Activated T-cell treated with anti-CD3 and anti-CD28 coated beads for 1 hour (primary cell): ENCODE data around the gene TJP1.
"Not testable (repeated sequence)": the region's sequence is repeated elsewhere in the genome, so short reads cannot be mapped to it uniquely, and the experiment has no call there.

ENCODE experiments used
- DNase-seq: peaks from one replicate; pipeline ENCODE4 v3.0.0-alpha.2; 2020; ENCODE audit warnings: low read depth

The TJP1 gene

DNA sequence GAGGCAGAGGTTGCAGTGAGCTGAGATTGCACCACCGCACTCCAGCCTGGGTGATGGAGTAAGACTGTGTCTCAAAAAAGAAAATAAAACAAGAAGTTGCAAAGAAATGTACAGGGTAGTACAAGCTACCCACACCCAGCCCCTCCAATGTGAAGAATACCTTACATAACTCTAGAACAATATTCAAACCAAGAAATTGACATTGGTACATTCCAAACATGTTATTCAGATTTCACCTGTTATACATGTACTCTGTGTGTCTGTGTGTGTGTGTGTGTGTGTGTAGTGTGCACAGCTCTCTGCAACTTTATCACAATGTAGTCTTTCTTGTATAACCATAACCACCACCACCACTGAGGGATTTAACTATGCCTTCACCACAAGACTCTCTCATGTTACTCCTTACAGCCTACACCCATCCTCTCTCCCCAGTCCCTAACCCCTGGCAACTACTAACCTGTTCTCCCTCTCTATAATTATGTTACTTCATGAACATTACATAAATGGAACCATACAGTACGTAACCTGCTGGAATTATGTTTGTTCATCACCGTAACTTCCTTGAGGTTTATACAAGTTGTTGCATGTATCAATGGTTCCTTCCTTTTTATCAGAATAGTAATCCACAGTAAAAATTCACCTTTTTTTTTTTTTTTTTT is 16.2 kb upstream of the TJP1 start:
- no peak for DNase-seq

DNA sequence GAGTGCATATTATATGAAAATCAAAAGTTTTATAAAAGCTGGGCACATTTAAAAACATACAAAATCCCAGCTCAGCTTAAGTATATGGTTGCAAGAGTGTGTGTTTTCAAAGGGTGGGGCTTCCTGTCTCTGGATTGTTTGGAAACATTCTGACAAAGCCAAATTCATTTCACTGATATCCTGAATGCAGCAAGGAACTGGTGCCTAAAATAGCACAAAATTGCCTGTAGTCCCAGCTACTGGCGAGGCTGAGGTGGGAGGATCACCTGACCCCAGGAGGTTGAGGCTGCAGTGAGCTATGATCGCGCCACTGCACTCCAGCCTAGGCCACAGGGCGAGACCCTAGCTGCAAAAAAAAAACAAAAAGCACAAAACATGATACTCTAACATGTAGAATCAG is 13.0 kb upstream of the TJP1 start:
- DNase-seq, result no peak

DNA sequence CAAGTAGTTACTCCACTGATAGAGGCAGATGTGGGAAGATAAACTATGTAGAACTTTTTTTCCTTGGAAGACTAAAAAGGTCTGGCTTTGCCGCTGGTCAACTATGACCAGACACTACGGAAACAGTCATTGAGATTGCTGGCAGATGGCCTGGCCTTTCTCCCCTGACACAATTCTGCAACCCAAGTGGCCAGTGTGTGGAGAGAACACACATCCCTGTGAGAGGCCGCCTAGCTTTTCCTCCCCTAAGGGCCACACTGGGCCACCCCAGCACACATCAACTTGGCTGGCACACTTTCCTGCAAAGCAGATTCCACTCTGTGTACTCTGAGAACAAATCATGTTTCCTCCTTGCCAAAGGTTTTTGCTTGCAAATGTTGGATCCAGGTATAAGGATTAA is 10.4 kb upstream of the TJP1 start:
- DNase-seq, result no peak

GRCh38 chr15:29826908-29827820 is 4.9 kb upstream of the TJP1 start:
- DNase-seq, result no peak

DNA sequence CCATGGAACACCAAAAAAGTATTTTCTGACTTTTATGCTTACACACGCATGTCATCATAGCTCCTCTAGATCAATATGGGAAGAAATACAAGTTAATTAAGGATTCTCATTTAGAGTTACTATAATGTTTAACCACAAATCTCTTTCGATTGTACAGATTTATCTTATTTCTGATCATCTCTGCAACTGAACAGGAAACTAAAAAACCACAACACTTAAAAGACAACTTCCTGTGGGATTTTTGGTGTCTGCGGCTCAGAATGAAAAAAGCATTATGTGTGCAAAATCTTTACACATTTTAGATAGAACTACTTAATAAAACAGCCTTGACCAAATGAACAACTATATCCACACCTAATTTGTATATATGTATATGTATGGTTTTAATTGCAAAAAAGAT is 3.0 kb upstream of the TJP1 start:
- DNase-seq, result no peak

DNA sequence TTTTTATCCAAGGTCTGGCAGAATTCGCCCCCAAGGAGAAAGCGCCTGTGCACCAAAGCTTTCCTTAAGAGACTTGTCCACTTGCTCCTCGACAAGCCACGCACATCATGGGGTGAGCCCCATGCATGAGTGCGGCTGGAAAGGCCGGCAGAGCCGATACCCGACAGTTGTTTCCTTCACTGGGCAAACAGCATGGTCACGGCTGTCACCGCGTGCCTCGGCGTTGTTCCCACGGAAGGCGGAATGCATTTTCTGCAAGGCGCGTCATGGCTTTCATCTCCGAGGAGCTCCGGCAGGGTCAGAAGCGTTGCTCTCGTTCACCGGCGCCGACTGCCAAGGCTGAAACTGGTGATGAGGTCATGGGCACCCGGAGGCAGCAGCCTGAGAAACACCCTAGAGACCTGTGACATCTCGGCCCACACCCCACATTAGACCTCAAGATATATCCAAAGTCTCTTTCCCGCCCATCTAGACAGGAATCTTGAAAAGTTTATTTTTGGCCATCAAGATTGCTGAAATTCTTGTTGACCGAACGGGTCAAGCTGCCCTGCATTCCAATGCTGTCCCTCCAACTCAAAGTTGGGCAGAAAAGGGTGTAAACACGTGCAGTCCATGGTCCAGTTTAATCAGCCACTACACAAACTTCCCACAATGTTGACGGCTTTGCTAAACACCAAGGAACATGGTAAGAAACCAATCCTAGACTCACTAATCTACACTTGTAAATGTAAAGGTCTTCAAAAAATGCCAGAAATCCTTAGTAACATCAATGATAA is 604 bp upstream of the TJP1 start:
- DNase-seq, result no peak

DNA sequence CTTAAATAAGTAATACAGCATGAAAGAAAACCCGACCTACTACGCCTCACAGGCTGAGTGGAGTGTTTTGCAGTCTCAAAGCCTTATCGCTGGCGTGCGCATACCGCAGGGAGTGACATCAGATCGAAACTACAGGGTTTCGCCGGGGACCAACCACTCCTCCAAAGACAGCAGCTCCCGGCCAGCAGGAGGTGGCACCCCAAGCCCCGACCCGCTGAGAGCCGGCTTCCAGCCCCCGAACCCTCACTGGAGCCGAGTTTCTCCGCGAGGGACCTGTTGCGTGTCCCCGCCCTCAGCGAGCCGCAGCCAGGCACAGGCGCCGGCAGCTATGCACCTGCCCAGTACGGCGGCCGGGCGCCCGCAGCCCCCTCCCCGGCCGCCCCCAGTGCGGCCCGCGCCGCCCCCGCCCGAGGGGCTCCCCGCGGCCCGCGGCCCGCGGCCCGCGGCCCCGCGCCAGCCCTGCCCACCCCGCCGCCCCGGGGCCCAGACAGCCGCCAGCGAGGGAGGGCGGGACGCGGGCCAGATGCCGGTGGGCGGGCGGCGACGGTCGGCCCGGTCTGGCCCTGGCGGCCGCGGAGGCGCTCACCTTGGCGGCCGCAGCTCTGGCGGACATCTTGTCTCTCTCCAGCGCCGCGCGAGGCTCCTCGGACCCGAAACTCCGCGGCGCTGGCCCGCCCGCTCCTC is 710 bp downstream of the TJP1 start:
- DNase-seq, result no peak

GRCh38 chr15:29820394-29821154 is 1.7 kb downstream of the TJP1 start:
- no peak for DNase-seq

GRCh38 chr15:29819979-29820378 is 2.3 kb downstream of the TJP1 start:
- no peak for DNase-seq

- no peak for DNase-seq
These were observed 4.1 kb downstream of the TJP1 start for GRCh38 chr15:29818141-29818540.

DNA sequence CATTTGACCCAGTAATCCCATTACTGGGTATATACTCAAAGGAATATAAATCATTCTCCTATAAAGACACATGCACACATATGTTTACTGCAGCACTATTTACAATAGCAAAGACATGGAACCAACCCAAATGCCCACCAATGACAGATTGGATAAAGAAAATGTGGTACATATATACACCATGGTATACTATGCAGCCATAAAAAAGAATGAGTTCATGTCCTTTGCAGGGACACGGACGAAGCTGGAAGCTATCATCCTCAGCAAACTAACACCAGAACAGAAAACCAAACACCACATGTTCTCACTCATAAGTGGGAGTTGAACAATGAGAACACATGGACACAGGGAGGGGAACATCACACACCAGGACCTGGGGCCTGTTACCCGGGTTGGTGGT is 4.8 kb downstream of the TJP1 start:
- DNase-seq, result not testable (repeated sequence)

- DNase-seq, result no peak
These were observed 7.1 kb downstream of the TJP1 start for GRCh38 chr15:29815000-29815710.

GRCh38 chr15:29813009-29813408 is 9.3 kb downstream of the TJP1 start:
- DNase-seq, result no peak

DNA sequence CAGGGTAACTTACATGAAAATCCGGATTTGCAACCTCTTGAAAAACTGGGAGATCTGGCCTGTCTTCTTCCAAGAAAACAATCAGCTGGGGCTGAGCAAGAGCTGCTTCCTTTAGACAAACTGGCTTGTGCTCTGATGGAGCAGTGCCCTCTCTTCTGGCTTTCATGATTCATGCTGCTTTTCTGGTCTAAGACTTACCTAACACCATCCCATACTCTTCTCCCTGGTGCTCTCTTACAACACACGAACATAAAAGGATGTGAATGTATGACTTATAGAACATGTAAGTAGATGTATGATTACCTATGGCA is 9.9 kb downstream of the TJP1 start:
- DNase-seq, result no peak

GRCh38 chr15:29811691-29812383 is 10.4 kb downstream of the TJP1 start:
- DNase-seq, result no peak

DNA sequence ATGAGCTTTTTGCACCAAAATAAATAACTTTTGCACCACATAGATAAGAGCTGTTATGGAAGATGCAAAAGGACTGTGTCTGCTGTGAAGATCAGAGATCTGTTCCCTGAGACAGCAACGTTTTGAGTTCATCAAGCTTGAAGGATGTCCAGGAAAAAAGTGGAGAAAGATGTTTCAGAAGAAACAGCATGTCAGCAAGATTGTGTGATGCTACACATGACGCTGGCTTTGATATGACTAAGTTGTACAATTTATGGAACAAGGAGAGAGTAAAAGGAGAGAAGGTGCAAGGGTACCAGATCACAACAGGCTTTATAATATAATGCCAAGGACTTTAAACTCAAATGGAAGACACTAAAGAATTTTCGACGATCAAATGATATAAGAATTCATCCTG is 16.6 kb downstream of the TJP1 start:
- no peak for DNase-seq

- no peak for DNase-seq
These were observed 17.1 kb downstream of the TJP1 start for GRCh38 chr15:29805043-29805707.

- no peak for DNase-seq
These were observed 19.9 kb downstream of the TJP1 start for GRCh38 chr15:29802411-29802810.

DNA sequence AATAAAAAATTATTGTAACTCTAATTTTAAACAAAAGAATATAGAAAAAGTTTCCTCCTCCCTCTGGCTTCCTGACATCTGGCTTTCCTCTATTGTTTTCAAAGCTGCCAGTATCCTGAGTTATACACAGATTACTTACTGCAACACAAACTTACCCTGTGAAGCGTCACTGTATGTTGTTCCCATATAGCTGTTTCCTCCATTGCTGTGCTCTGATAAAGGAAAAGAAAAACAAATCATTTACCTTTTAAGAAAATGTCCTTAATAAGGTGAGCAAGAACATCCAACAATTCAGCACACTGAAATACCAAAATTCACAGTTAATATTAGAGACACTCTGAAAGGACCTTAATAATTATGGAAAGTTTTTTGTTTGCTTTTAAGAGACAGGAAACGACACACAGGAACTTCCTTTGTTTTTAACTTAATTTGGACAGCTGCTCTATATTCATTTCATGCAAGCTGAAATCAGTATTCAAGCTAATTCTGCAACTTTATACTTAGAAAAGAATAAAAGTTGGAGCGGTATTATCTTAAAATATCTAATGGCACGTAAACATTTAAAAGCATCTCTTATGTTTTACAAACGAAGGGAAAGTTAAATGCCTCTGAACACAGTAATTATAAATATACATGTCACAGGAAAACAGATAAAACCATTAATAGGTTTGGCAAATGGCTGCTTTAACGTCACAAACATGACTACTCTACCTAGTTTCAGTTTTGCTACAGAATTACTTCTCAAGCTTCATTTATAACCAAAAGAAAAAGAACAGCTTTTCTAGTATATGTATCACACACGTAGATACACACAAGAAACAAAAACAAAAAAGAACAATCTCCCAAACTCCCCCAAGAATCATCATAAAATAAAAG is 21.5 kb downstream of the TJP1 start:
- no peak for DNase-seq
